HepG2 (cell line): ENCODE measurements around the gene SLC26A5. TPM values are rescaled to one million over a fixed set of nuclear protein-coding genes. Genes with fewer than 3 reads are reported as not detected.

Source experiments
- ATF7 ChIP-seq, 2 experiments: fragments of 450-650 bp in 1 of 2; sonication (generic) in 1 of 2; formaldehyde crosslinking in 1 of 2; IDR thresholded peaks; 2 replicates each; pipeline versions ENCODE4 v1.4.0 to v1.6.1; 2016 to 2020; ENCODE audit warnings: antibody characterized with exemption in 1 of 2, mild to moderate bottlenecking in 1 of 2, missing genetic modification reagents in 1 of 2
- CBX2 ChIP-seq, 2 experiments: fragments of 200-600 bp in 1 of 2; sonication (generic); formaldehyde crosslinking in 1 of 2; IDR thresholded peaks; 2 replicates each; pipeline versions ENCODE4 v1.7.0 to v1.8.1; 2018 to 2022; ENCODE audit warnings: low read depth in 2 of 2, low read length in 1 of 2, mild to moderate bottlenecking in 1 of 2, missing genetic modification reagents in 1 of 2
- EEA1 ChIP-seq: sonication (generic); formaldehyde crosslinking; IDR thresholded peaks from 2 replicates; pipeline ENCODE4 v1.5.1; 2020; ENCODE audit warnings: mild to moderate bottlenecking, missing genetic modification reagents, borderline replicate concordance
- POLR2AphosphoS5 ChIP-seq: IDR thresholded peaks from 2 replicates; pipeline ENCODE4 v1.6.1; 2012; ENCODE audit warnings: low read depth, low read length
- PTBP1 ChIP-seq: fragments of 200-400 bp; formaldehyde crosslinking; IDR thresholded peaks from 2 replicates; pipeline ENCODE4 v1.6.1; 2018; ENCODE audit warnings: low read length, low read depth; ENCODE audit not compliant: poor library complexity, severe bottlenecking
- SIN3B ChIP-seq: fragments of 150-350 bp; IDR thresholded peaks from 2 replicates; pipeline ENCODE4 v1.6.1; 2014; ENCODE audit warnings: low read length
- SMARCE1 ChIP-seq: fragments of 450-650 bp; IDR thresholded peaks from 2 replicates; pipeline ENCODE4 v1.6.1; 2017; ENCODE audit warnings: borderline replicate concordance
- TBX3 ChIP-seq: fragments of 450-650 bp; IDR thresholded peaks from 2 replicates; pipeline ENCODE4 v1.6.1; 2017; ENCODE audit warnings: antibody characterized with exemption, mild to moderate bottlenecking, inconsistent platforms, borderline replicate concordance
- YEATS2 ChIP-seq: sonication (generic); formaldehyde crosslinking; IDR thresholded peaks from 2 replicates; pipeline ENCODE4 v1.4.0; 2020; ENCODE audit warnings: missing genetic modification reagents, borderline replicate concordance
- ZNF12 ChIP-seq: sonication (generic); formaldehyde crosslinking; IDR thresholded peaks from 2 replicates; pipeline ENCODE4 v1.5.0; 2020; ENCODE audit warnings: missing genetic modification reagents
- polyA plus RNA-seq, 8 experiments: library from polyadenylated mRNA; depleted of rRNA in 3 of 8; stranded (reverse) in 7 of 8; unstranded in 1 of 8; fragments of >200 nt; fragmentation: Illumina TruSeq in 4 of 8; extraction: Trizol in 4 of 8; gene quantifications; 2 replicates each; pipeline versions ENCODE4 v1.2.1 to v1.2.3, GENCODE V29; 2011 to 2016; ENCODE audit warnings: low read depth in 4 of 8, missing spikeins in 1 of 8, mixed read lengths in 1 of 8; ENCODE audit not compliant: insufficient read depth in 1 of 8
- total RNA-seq, 5 experiments: library from RNA; depleted of rRNA; stranded (reverse); fragments of >200 nt; fragmentation: Illumina TruSeq; extraction: Trizol; gene quantifications; 2 replicates each; pipeline ENCODE4 v1.2.3, GENCODE V29; 2016; ENCODE audit warnings: low read depth in 1 of 5
- TF ChIP-seq, protein P1 (sequence below): fragments of 450-650 bp; IDR thresholded peaks from 2 replicates; pipeline ENCODE4 v1.6.1; 2016
- TF ChIP-seq, protein P2 (sequence below): IDR thresholded peaks from 2 replicates; pipeline ENCODE4 v1.6.1; 2016; ENCODE audit warnings: low read depth
- TF ChIP-seq, protein P3 (sequence below): sonication (generic); formaldehyde crosslinking; IDR thresholded peaks from 2 replicates; pipeline ENCODE4 v1.5.0; 2020; ENCODE audit warnings: mild to moderate bottlenecking, missing genetic modification reagents, borderline replicate concordance
- TF ChIP-seq, protein P4 (sequence below): sonication (generic); formaldehyde crosslinking; IDR thresholded peaks from 2 replicates; pipeline ENCODE4 v1.5.0; 2020; ENCODE audit warnings: missing genetic modification reagents, mild to moderate bottlenecking, borderline replicate concordance
- TF ChIP-seq, protein P5 (sequence below): sonication (generic); formaldehyde crosslinking; IDR thresholded peaks from 2 replicates; pipeline ENCODE4 v1.5.1; 2020; ENCODE audit warnings: missing genetic modification reagents, mild to moderate bottlenecking, borderline replicate concordance

SLC26A5 gene
- total and polyA plus RNA-seq, 2 of the 13 experiments (the other 11 are each of a cell fraction or from before 2014, with no cell fraction given) = 0.08 to 0.11 TPM

DNA sequence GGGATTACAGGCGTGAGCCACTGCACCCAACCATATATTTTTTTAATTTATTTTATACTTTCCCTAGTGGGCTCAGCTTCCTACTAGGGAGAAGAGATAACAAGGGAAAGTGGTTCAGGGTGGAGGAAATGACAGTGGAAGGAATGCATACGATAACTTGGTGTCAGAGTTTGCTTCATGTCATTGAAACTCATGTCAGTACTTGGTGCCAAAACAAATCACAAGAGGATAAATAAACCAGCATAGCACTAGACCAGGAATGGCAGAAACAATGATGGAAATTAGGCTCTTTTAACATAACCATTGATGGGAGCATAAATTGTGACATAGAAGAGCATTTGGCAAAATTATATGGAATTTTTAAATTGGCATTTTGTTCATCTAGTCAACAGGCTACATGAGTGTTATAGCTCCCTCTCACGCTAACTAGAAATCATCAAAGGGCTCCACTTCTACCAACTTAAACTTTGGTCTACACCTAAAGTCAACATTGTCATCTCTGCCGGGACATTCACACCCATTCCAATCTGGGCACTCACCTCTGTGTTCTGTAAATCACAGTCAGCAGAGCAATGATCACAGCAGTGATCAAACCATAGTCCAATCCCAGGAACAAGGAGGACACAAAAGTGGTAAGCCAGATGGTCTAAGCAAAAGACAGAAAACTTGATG, 57.4 kb downstream of the SLC26A5 start (continued):
- TF ChIP-seq, protein P1, sequence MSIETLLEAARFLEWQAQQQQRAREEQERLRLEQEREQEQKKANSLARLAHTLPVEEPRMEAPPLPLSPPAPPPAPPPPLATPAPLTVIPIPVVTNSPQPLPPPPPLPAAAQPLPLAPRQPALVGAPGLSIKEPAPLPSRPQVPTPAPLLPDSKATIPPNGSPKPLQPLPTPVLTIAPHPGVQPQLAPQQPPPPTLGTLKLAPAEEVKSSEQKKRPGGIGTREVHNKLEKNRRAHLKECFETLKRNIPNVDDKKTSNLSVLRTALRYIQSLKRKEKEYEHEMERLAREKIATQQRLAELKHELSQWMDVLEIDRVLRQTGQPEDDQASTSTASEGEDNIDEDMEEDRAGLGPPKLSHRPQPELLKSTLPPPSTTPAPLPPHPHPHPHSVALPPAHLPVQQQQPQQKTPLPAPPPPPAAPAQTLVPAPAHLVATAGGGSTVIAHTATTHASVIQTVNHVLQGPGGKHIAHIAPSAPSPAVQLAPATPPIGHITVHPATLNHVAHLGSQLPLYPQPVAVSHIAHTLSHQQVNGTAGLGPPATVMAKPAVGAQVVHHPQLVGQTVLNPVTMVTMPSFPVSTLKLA = no peak
- TF ChIP-seq SMARCE1 = no peak
- TF ChIP-seq PTBP1 = no peak
- TF ChIP-seq, protein P2, sequence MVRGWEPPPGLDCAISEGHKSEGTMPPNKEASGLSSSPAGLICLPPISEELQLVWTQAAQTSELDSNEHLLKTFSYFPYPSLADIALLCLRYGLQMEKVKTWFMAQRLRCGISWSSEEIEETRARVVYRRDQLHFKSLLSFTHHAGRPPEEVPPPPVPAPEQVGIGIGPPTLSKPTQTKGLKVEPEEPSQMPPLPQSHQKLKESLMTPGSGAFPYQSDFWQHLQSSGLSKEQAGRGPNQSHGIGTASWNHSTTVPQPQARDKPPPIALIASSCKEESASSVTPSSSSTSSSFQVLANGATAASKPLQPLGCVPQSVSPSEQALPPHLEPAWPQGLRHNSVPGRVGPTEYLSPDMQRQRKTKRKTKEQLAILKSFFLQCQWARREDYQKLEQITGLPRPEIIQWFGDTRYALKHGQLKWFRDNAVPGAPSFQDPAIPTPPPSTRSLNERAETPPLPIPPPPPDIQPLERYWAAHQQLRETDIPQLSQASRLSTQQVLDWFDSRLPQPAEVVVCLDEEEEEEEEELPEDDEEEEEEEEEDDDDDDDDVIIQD (CRISPR knock-in tag) = peak; percentile 55; the same call in 1 of the 2 replicates
- TF ChIP-seq CBX2 (IDR thresholded peaks at IDR 0.05; ENCODE audit: low read depth, low read length) = no peak
- TF ChIP-seq CBX2 (CRISPR knock-in tag; IDR thresholded peaks at IDR 0.05; ENCODE audit: low read depth) = no peak
- no peak for TF ChIP-seq ZNF12
- TF ChIP-seq ATF7 (IDR thresholded peaks at IDR 0.05) = no peak; the same call in 1 of the 2 replicates
- no peak; the same call in 1 of the 2 replicates for TF ChIP-seq ATF7 (CRISPR knock-in tag; IDR thresholded peaks at IDR 0.05)
- TF ChIP-seq POLR2AphosphoS5 = no peak
- TF ChIP-seq, protein P3, sequence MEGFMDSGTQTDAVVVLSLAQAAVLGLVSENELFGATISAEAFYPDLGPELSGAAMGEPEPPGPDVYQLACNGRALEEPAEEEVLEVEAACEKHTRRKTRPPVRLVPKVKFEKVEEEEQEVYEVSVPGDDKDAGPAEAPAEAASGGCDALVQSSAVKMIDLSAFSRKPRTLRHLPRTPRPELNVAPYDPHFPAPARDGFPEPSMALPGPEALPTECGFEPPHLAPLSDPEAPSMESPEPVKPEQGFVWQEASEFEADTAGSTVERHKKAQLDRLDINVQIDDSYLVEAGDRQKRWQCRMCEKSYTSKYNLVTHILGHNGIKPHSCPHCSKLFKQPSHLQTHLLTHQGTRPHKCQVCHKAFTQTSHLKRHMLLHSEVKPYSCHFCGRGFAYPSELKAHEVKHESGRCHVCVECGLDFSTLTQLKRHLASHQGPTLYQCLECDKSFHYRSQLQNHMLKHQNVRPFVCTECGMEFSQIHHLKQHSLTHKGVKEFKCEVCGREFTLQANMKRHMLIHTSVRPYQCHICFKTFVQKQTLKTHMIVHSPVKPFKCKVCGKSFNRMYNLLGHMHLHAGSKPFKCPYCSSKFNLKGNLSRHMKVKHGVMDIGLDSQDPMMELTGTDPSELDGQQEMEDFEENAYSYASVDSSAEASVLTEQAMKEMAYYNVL (CRISPR knock-in tag) = no peak; the same call in 1 of the 2 replicates
- TF ChIP-seq, protein P4, sequence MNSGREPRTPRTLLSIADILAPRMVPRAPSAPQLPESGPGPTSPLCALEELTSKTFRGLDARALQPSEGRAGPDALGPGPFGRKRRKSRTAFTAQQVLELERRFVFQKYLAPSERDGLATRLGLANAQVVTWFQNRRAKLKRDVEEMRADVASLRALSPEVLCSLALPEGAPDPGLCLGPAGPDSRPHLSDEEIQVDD (CRISPR knock-in tag) = no peak
- no peak for TF ChIP-seq EEA1
- peak; percentile 85 for TF ChIP-seq TBX3
- TF ChIP-seq YEATS2 (CRISPR knock-in tag) = no peak; the same call in 1 of the 2 replicates
- no peak for TF ChIP-seq SIN3B
- TF ChIP-seq, protein P5, sequence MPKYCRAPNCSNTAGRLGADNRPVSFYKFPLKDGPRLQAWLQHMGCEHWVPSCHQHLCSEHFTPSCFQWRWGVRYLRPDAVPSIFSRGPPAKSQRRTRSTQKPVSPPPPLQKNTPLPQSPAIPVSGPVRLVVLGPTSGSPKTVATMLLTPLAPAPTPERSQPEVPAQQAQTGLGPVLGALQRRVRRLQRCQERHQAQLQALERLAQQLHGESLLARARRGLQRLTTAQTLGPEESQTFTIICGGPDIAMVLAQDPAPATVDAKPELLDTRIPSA = no peak
